ENCODE results near the gene FOXG1.

FOXG1 gene

DNA sequence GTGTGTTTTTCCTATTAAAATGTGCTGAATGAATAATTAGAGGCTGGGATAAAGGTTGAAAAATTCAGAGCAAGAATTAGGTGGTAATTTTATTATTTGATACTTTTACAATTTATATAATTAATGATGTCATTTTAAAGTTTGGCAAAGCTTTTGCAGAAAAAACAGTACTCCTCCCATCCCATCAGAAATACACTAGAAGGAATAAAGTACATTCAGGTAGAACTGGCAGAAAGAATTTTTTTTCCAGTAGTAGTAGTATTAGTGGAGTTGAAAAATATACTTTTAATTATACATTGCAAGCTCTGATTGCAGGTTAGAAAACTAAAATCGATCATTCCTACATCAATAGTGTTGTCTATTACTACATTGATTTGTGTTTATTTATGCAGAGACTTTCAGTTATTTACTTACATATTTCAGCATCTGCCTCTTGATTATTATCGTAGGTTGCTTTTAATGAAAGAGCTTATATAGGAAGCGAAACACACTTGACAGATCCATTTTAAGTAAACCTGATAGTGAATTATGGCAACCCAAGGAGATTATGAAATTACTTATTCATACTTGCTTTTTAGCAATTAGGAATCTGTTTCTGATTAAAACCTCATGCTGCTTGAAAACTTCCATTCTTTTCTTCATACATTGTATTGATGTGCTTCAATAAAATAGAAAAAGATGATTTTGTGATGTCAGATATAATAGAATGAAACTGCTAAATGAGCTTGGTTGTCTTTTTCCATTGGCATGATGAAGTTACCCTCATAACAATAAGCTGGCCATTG lies 10.1 kb downstream of the FOXG1 start:
- no peak for DNase-seq (ENCODE audit: low spot score)

DNA sequence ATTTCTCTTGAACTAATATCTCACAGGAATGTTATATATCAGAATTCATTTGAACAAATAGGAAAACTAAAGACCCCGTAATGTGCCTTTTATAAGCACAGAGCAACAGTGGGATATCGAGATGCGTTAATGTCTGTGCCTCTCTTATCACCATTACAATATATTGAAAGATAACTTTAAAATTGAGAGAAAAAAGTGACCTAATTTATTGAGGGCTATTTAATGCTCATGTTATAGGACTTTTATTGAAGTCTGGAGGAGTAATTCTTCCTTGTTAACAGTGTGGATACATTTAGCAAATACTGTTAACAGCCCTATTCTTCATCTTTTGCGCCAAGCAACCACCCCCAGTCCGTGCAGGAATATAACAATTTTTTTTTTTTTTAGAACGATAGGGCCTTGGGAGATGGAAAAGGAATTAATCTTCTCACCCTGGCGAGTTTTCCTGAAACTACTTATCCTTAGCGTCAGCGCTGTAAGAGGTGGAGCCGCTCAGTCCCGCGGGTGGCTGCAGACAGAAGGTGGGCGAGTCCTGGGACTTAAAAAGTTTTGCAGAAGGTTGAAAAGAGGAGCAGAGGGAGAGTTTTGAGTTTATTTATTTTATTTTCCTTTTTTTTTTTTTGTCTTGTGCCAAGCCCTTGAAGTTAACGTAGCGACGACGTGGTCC lies 11.0 kb downstream of the FOXG1 start:
- DNase-seq (ENCODE audit: low spot score), result no peak

DNA sequence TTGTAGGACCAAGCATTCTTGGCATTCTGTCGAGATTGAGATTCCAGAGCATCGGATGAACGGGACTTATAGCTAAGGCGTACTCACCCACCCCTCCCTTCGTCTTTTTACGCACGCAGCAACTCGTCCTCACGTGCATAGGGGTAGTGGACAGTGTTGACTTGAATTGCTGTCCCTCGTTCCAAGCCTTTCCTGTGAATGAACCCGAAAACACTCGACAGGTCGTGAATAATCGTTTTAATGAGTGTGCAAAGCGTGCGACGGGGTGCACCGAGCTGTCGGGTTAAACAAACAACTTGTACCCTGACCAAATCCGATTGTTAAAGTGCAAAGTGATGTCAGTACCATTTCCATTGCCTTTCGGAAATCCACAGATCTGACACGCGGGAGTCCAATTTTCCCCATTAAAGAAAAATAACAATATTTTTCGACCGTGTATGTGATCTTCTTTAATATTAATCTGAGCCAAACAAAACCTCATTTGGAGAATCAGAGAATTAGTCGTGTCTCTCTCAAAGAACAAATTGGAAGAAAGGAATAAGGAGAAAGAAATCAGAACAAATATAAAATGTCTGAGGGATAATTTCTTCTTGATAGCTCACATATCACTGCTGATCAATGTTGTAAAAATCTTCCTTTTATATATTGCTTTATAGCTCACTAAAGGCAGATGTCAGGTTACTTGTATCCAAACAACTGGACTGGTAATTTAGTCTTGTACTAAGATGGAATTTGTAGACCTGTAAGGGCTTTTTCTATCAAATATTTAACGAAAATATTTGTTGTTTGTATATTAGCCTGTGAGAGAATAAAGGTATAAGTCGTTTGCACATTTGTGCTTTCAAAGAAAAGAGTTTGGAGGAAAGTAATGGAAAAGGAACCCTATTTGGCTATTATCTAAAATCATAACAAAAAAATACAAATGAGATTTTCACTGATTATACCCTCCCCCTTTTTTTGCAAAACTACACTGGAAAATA lies 11.8 kb downstream of the FOXG1 start:
- DNase-seq (ENCODE audit: low spot score), result no peak

DNA sequence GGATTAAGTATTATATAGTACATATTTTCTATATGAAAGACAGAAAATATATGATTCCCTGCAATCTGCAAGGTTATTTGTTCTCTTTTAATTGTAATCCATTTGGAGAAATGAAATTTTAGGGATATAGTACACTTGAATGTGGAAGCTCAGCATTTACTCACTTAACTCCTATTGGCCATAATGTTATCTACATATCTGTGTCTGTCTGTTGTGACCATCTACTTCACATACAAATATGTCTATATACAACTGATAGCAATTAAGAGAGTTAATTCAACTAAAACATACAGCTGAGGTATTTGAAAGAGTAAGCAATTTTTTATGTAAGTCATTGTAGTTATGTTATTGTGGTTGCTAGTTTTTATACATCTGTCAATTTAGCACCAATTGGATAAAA lies 12.9 kb downstream of the FOXG1 start:
- DNase-seq (ENCODE audit: low spot score), result no peak

DNA sequence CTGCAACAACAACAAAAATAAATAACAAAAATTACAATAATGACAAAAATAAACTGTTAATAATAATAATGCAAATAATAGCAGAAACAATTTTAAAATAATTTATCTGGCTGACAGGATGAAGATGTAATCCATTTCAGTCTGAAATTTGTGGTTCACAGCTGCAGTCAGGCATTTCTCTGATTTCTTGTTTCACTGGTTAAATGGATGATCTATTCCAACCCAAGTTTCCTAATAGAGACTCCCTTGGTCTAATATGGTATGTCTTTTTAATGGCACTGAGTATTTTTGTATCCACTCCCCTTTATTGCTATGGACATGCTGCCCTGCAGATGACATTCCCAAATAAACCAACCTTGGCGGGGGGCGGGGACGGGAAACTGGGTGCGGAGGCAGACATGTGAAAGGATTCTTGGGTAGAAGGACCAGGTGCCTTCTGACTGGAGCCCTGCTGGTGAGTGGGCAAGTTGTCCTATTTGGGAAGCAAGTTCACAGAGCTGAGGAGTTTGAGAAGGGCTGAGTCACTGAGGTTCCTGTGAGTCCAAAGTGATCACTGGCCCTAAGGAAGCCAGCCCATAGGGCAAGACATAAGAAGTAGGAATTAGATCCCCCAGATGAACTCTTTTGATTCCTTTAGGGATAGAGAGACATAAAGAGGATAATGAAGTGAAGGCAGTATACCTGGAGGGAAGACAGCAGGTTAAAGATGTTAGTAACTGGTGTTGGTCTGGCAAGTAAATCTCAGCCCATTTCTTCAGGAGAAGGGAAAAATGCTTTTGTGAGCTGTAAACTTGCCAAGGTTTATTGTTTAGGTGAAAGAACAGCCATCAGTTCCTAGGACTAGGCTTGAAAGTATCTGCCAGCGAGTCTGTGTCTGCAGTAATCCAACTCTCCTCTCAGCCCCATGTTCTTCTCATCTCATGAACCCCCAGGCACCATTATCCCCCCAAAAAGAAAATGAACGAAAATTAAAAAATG lies 14.5 kb downstream of the FOXG1 start:
- no peak for DNase-seq (ENCODE audit: low spot score)

DNA sequence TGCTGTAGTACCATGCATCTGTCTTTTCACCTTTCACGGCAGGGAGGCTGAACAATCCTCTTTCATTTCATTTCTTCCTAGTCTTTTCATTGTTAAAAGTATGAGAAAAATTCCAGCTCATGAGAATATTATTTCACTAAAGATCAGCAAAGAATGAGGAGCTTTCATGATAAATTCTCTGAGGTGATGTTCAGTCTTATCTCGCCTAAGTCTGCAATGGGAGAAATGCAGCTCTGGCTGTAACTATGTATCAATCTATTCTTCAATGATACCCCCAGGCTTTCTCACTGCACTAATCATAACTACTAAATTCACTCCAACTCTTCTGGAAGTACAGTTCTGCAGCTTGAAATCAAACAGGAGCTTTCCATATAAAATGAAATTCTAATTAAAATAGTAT lies 15.7 kb downstream of the FOXG1 start:
- DNase-seq (ENCODE audit: low spot score), result no peak

DNA sequence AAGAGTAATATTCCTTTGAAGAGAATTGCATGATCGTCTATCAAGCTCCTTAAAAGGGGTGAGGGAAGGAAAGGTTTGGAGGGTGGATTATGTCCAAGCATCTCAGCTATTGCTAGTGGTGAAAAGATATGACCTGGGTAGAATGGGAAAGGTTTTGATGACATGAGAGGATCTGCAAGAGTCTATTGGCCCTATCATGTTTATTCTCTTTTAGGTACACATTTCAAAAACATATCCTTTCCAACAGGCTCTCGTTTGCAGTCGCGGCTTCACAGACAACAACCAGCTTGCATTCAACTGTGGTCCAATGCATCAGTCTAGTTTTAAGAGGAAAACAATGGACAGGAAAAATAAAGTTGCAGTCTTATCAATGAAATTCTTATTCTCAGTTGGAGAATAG lies 17.1 kb downstream of the FOXG1 start:
- no peak for DNase-seq (ENCODE audit: low spot score)

DNA sequence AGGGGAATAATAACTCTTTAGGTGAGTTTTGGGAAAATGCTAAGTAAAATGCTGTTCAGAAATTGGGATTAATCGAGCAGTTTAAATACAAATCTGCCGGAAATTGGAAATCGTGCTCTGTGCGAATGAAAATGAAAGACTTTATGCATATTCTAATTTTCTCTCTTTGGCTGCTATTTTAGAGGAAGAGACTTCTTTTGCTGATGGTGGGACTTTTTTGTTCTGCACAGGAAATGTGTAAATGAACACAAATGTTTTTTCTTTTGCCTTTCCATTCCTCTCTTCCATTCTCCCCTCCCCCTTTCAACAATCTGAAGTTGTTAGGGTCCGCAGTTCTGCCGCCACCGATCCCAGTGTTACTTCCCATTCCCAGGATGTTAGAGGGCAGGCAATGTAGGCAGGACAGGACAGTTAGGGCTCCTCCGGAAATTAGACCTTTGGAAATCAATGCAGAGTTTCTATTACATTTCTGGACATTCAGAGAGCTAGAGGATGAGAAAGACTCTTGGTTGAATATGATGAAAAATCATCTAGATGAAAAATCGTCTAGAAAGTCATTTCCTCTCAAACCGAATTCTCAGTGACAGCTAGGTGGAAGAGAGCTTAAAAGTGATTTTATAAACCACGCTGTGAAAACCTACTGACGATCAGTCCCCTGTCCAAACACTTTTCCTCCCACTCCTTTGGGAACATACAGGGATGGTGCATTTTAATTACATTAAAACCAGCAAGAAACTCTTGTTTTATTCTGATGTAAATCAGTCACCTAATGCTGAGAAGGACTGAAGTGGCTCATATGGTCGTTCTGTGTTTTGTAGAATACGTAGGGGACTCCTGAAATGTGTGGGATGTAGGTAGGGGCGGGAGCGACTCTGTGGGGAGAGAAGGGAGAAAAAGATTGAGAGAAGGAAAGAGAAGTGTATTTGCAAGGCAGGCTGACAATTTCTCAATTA lies 17.8 kb downstream of the FOXG1 start:
- DNase-seq (ENCODE audit: low spot score), result no peak

DNA sequence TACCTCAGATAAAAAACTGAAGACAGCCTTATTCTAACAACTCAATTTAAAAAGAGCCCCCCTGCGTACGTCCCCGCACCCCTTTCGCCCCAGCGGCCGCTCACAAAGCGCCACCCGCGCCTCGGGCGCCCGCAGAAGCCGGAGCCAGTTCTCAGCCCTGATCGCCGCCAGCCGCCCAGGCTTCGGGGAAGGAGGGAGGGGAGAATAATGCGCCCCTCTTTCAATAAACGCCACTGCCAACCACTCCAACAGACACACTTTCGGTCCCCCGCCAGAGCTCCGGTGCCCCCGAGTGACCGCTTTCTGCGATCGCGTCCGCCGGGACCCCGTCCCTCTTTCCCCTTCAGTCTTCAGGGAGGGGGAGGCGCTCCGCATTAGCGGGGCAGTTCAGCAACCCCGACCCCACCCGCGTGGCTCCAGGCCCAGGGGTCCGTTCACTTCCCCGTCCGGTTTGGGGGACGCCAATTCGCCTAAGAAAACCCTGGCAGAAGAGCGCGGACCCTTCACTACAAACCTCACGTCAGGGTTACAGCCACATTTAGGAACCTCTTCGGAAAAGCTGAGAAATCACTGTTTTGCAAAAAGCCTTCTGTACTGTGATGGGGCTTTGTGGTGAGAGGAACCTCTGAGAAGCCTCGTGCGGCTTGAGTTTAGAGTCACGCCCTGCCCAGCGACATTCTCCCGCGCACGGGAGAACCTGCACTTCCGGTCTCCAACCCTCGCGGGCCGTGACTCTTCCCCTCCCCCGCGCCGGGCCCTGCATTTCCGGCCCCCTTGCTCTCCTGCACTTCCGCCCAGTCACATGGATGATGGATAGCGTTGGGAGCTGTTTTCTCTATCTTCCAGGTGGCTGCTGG lies 18.7 kb downstream of the FOXG1 start:
- DNase-seq (ENCODE audit: low spot score), result no peak

DNA sequence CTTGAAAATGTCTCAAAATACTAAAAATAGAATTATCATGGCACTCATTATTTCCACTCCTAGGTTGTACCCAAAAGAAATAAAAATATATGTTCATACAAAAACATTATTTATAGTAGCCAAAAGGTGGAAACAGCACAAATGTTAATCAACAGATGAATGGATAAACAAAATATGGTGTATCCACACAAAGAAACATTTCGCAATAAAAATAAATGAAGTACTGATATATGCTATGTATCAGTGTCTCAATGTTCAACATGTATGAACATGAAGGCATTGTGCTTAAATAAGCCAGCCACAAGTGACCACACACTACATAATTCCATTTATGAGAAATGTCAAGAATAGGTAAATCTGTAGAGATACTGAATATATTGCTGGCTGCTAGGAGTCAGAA lies 40.9 kb downstream of the FOXG1 start:
- DNase-seq (ENCODE audit: low spot score), result no peak

DNA sequence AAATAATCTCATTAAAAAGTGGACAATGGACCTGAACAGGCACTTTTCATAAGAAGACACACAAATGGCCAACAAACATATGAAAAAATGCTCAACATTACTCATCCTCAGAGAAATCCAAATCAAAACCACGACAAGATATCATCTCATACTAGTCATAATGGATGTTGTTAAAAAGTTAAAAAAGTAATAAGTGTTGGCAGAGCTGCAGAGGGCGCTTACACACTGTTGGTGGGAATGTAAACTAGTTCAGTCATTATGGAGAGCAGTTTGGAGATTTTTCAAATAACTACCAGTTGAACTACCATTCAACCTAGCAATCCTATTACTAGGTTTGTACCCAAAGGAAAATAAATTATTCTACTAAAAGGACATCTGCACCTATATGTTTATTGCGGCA lies 47.2 kb downstream of the FOXG1 start:
- DNase-seq (ENCODE audit: low spot score), result no peak
